Measurements from ENCODE around the gene CNTNAP3B. TPM values are rescaled to one million over a fixed set of nuclear protein-coding genes. Genes with fewer than 3 reads are reported as not detected.
"Not testable (repeated sequence)": the region's sequence is repeated elsewhere in the genome, so short reads cannot be mapped to it uniquely, and the experiment has no call there.

CNTNAP3B gene
- not detected for total RNA-seq

- CTCF ChIA-PET; H3K27ac Mint-ChIP-seq; H3K4me1 Mint-ChIP-seq; H3K36me3 Mint-ChIP-seq; DNase-seq; ATAC-seq; H3K4me3 Mint-ChIP-seq; H3K9me3 Mint-ChIP-seq (ENCODE audit: low read depth): not testable (repeated sequence)
- peaks cover 12% of the 10 kb centered on the region for H3K27me3 Mint-ChIP-seq
Measured at GRCh38 chr9:42129073-42129729, at the start of gene CNTNAP3B. Gene CNTNAP3B (minus strand): TSS chr9:42129426. CDS start chr9:42129094, 332 bp downstream.

- ATAC-seq; H3K36me3 Mint-ChIP-seq; H3K27me3 Mint-ChIP-seq; DNase-seq; H3K27ac Mint-ChIP-seq; H3K4me1 Mint-ChIP-seq; CTCF ChIA-PET; H3K9me3 Mint-ChIP-seq (ENCODE audit: low read depth); H3K4me3 Mint-ChIP-seq: not testable (repeated sequence)
Measured at GRCh38 chr9:42160299-42160698, 31.1 kb upstream of the CNTNAP3B start.

- H3K4me1 Mint-ChIP-seq; H3K4me3 Mint-ChIP-seq; DNase-seq; CTCF ChIA-PET; ATAC-seq; H3K27ac Mint-ChIP-seq; H3K36me3 Mint-ChIP-seq; H3K9me3 Mint-ChIP-seq (ENCODE audit: low read depth): not testable (repeated sequence)
- H3K27me3 Mint-ChIP-seq, result peaks cover 12% of the 10 kb centered on the region
Measured at GRCh38 chr9:42127056-42127841, 2.0 kb downstream of the CNTNAP3B start.

- CTCF ChIA-PET; H3K4me1 Mint-ChIP-seq; H3K9me3 Mint-ChIP-seq (ENCODE audit: low read depth); H3K27me3 Mint-ChIP-seq; ATAC-seq; H3K36me3 Mint-ChIP-seq; H3K27ac Mint-ChIP-seq; DNase-seq; H3K4me3 Mint-ChIP-seq: not testable (repeated sequence)
Measured at GRCh38 chr9:42121007-42121406, 8.2 kb downstream of the CNTNAP3B start.

- ATAC-seq; DNase-seq; H3K4me3 Mint-ChIP-seq; CTCF ChIA-PET; H3K9me3 Mint-ChIP-seq (ENCODE audit: low read depth); H3K4me1 Mint-ChIP-seq; H3K36me3 Mint-ChIP-seq; H3K27me3 Mint-ChIP-seq; H3K27ac Mint-ChIP-seq: not testable (repeated sequence)
Measured at GRCh38 chr9:42095929-42096328, 33.3 kb downstream of the CNTNAP3B start.

GRCh38 chr9:42084559-42084952 is 44.7 kb downstream of the CNTNAP3B start:
- DNase-seq; ATAC-seq; H3K27me3 Mint-ChIP-seq; H3K36me3 Mint-ChIP-seq; H3K27ac Mint-ChIP-seq; H3K4me3 Mint-ChIP-seq; CTCF ChIA-PET; H3K4me1 Mint-ChIP-seq; H3K9me3 Mint-ChIP-seq (ENCODE audit: low read depth): not testable (repeated sequence)

- H3K4me3 Mint-ChIP-seq; H3K4me1 Mint-ChIP-seq; DNase-seq; H3K36me3 Mint-ChIP-seq; H3K27ac Mint-ChIP-seq; H3K9me3 Mint-ChIP-seq (ENCODE audit: low read depth); H3K27me3 Mint-ChIP-seq; CTCF ChIA-PET; ATAC-seq: not testable (repeated sequence)
Measured at GRCh38 chr9:42083877-42084558, 45.2 kb downstream of the CNTNAP3B start.

GRCh38 chr9:42080376-42080775 is 48.9 kb downstream of the CNTNAP3B start:
- not testable (repeated sequence) for ATAC-seq, H3K4me1 Mint-ChIP-seq, H3K27me3 Mint-ChIP-seq

GRCh38 chr9:42074868-42075267 is 54.4 kb downstream of the CNTNAP3B start:
- ATAC-seq, DNase-seq, CTCF ChIA-PET: not testable (repeated sequence)

More at GRCh38 chr9:42080376-42080775, 48.9 kb downstream of the CNTNAP3B start:
- H3K4me3 Mint-ChIP-seq; CTCF ChIA-PET; H3K9me3 Mint-ChIP-seq (ENCODE audit: low read depth); H3K27ac Mint-ChIP-seq; H3K36me3 Mint-ChIP-seq; DNase-seq: not testable (repeated sequence)

GRCh38 chr9:42071026-42071425 is 58.2 kb downstream of the CNTNAP3B start:
- H3K27ac Mint-ChIP-seq; H3K4me1 Mint-ChIP-seq; CTCF ChIA-PET; H3K9me3 Mint-ChIP-seq (ENCODE audit: low read depth); DNase-seq; ATAC-seq; H3K36me3 Mint-ChIP-seq; H3K4me3 Mint-ChIP-seq; H3K27me3 Mint-ChIP-seq: not testable (repeated sequence)

More at GRCh38 chr9:42074868-42075267, 54.4 kb downstream of the CNTNAP3B start:
- not testable (repeated sequence) for H3K9me3 Mint-ChIP-seq (ENCODE audit: low read depth); H3K4me1 Mint-ChIP-seq; H3K27ac Mint-ChIP-seq; H3K36me3 Mint-ChIP-seq; H3K27me3 Mint-ChIP-seq; H3K4me3 Mint-ChIP-seq

- H3K27ac Mint-ChIP-seq; ATAC-seq; H3K4me3 Mint-ChIP-seq; CTCF ChIA-PET; DNase-seq; H3K9me3 Mint-ChIP-seq (ENCODE audit: low read depth); H3K4me1 Mint-ChIP-seq; H3K36me3 Mint-ChIP-seq; H3K27me3 Mint-ChIP-seq: not testable (repeated sequence)
Measured at GRCh38 chr9:42070035-42070799, 59.0 kb downstream of the CNTNAP3B start.

GRCh38 chr9:42053874-42054273 is 75.4 kb downstream of the CNTNAP3B start:
- H3K27ac Mint-ChIP-seq; ATAC-seq; H3K27me3 Mint-ChIP-seq; CTCF ChIA-PET; H3K36me3 Mint-ChIP-seq; H3K4me1 Mint-ChIP-seq; H3K9me3 Mint-ChIP-seq (ENCODE audit: low read depth); H3K4me3 Mint-ChIP-seq; DNase-seq: not testable (repeated sequence)

- H3K27me3 Mint-ChIP-seq; DNase-seq; ATAC-seq; H3K4me3 Mint-ChIP-seq; H3K36me3 Mint-ChIP-seq; H3K4me1 Mint-ChIP-seq; H3K27ac Mint-ChIP-seq; CTCF ChIA-PET; H3K9me3 Mint-ChIP-seq (ENCODE audit: low read depth): not testable (repeated sequence)
Measured at GRCh38 chr9:42050701-42051100, 78.5 kb downstream of the CNTNAP3B start.

Measured in activated CD8-positive, alpha-beta memory T cell treated with anti-CD3 and anti-CD28 coated beads, Interleukin-2, amount 10 ng/mL, durations not matched to agents 7 days and 5 days (primary cell).